Pancreas (tissue), 10 donors: Measurements from ENCODE around the gene TMEM41B. TPM values are rescaled to one million over a fixed set of nuclear protein-coding genes. Genes with fewer than 3 reads are reported as not detected.
"Not testable (repeated sequence)": the region's sequence is repeated elsewhere in the genome, so short reads cannot be mapped to it uniquely, and the experiment has no call there.

Experiments
- ATAC-seq, 4 donors: fragments of 200-7000 bp; cut with Tn5 transposase; one replicate each; pipeline versions ENCODE4 v1.8.0 to v1.9.1; 2020; ENCODE audit warnings: mild to moderate bottlenecking in 4 of 4, moderate library complexity in 4 of 4
- DNase-seq, 6 donors: peaks; one replicate each; pipeline ENCODE4 v3.0.0-alpha.2; 2020
- FAIRE-seq: peaks from 2 replicates; lab custom pipeline; 2012; peaks lifted over from hg19 to GRCh38; lab: Jason Lieb, UNC
- H3K27ac ChIP-seq, 4 donors: fragments of 200-600 bp; sonication (generic); 1 replicate in 3 of 4; 2 replicates in 1 of 4; pipeline versions ENCODE4 v1.5.0 to v1.8.0; 2020
- H3K27me3 ChIP-seq, 4 donors: fragments of 200-600 bp; one replicate each; pipeline ENCODE4 v1.8.0; 2021
- H3K36me3 ChIP-seq, 3 donors: fragments of 200-600 bp; sonication (generic) in 1 of 3; one replicate each; pipeline versions ENCODE4 v1.5.0 to v1.8.0; 2020 to 2021
- H3K4me1 ChIP-seq, 3 donors: fragments of 200-600 bp; one replicate each; pipeline ENCODE4 v1.8.0; 2021
- H3K4me3 ChIP-seq, 4 donors: fragments of 200-600 bp; sonication (generic) in 2 of 4; one replicate each; pipeline versions ENCODE4 v1.5.0 to v1.8.0; 2020 to 2021
- H3K9me3 ChIP-seq, 4 donors: fragments of 200-600 bp; one replicate each; pipeline ENCODE4 v1.8.0; 2021
- CTCF ChIP-seq, 4 donors: fragments of 200-600 bp; sonication (generic) in 3 of 4; IDR thresholded peaks; one replicate each; pipeline versions ENCODE4 v1.5.0 to v1.8.0; 2021; ENCODE audit warnings: antibody characterized with exemption in 4 of 4
- WGBS, 2 donors: extraction: QIAGEN DNeasy Blood & Tissue Kit; methylation state at CpG; one replicate each; pipeline ENCODE4 v1.1.7; 2013; 5-methylcytosine and 5-hydroxymethylcytosine counted together
- intact Hi-C, 3 donors: fragments of 100-400 bp; cut with DNase I; formaldehyde crosslinking; loops; one replicate each; pipeline versions ENCODE4 v1.11.1 to v1.14.2; 2022
- polyA plus RNA-seq, 2 donors: library from polyadenylated mRNA; stranded (reverse); fragments of 200-250 nt; gene quantifications; one replicate each; pipeline ENCODE4 v1.2.3, GENCODE V29; 2013
- total RNA-seq, 6 donors: library from RNA; stranded (reverse); fragmentation: NEBNext Ultra II Directional in 4 of 6; extraction: Animal tissue kit (Norgen Biotek cat#: 25700) in 4 of 6; gene quantifications; one replicate each; pipeline versions ENCODE4 v1.2.1 to v1.2.4, GENCODE V29; 2021 to 2023
- donor health status: healthy with polysubstance abuse.
- donor health status: DM: no; HTN: no; CAD: no; lungs with moderate emphysema.
- donor health status: DM: no; HTN: no; CAD: no.
- donor health status: control.
- donor health status: control.
- donor health status: Bipolar disorder and iron deficiency.
- donor health status: DM: yes; HTN: yes; CAD: no.
- donor health status: DM: no; HTN: no; CAD: no.
- donor health status: DM: no; HTN: no; CAD: no.
- donor health status: DM: yes; HTN: yes; CAD: no.

Gene TMEM41B
- total and polyA plus RNA-seq, 8 donors = 13.4 to 20.9 (median 16.3) TPM

GRCh38 chr11:9351321-9351881, 37.0 kb upstream of the TMEM41B start:
- no peaks in the 10 kb centered on the region for H3K27me3 ChIP-seq
- FAIRE-seq (no peak), ATAC-seq (no peak), DNase-seq (no peak)
- no peaks in the 10 kb centered on the region for H3K36me3 ChIP-seq
- no peak overlapping the region for H3K27ac ChIP-seq
- 57 to 62% methylated on average over 6 of the region's 6 CpGs for WGBS, 2 donors
- intact Hi-C loops = no loop called here
- H3K9me3 ChIP-seq = no peaks in the 10 kb centered on the region
- no peak for TF ChIP-seq CTCF (IDR thresholded peaks at IDR 0.05)
- no peaks in the 10 kb centered on the region for H3K4me1 ChIP-seq
- H3K4me3 ChIP-seq = no peak overlapping the region

DNA sequence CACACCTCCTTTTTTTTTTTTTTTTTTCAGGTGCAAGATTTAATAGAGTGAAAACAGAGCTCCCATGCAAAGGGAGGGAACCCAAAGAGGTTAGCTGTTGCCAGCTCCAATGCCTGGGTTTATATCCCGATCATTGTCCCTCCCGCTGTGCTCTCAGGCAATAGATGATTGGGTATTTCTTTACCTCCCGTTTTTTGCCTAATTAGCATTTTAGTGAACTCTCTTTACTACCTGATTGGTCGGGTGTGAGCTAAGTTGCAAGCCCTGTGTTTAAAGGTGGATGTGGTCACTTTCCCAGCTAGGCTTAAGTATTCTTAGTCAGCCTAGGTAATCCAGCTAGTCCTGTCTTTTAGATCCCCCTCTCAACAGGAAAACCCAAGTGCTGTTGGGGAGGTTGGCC, 33.4 kb upstream of the TMEM41B start:
- DNase-seq, H3K9me3 ChIP-seq, FAIRE-seq, H3K36me3 ChIP-seq, H3K4me3 ChIP-seq, H3K27ac ChIP-seq, H3K4me1 ChIP-seq, ATAC-seq, intact Hi-C loops, H3K27me3 ChIP-seq: not testable (repeated sequence)
- 62 to 71% methylated on average over 4 of the region's 4 CpGs for WGBS, 2 donors

DNA sequence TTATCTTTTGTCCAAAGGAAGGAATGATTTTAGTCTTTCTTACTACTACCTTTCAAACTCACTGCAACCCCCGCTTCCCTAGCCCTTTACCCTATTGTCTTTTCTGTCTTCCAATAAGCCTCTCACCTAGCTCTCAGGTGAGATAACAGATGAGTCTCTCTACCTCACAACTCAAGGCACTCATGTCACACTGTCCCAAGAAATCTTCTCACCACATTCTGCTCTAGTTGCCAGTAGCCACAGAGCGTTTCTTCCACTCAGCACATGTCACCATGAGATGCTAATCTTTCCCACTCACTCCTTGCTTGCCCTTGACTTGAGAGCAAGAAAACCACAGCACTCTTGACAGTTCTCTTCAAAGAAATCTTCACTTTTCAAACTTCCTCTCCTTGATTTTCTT, 32.7 kb upstream of the TMEM41B start:
- no peaks in the 10 kb centered on the region for H3K4me1 ChIP-seq
- H3K36me3 ChIP-seq = no peaks in the 10 kb centered on the region
- intact Hi-C loops = no loop called here
- ATAC-seq (no peak), FAIRE-seq (no peak), DNase-seq (no peak)
- TF ChIP-seq CTCF (IDR thresholded peaks at IDR 0.05) = no peak
- H3K4me3 ChIP-seq = no peak overlapping the region
- H3K27ac ChIP-seq = no peak overlapping the region
- 68 to 74% methylated on average over 2 of the region's 2 CpGs for WGBS, 2 donors
- H3K9me3 ChIP-seq = no peaks in the 10 kb centered on the region
- H3K27me3 ChIP-seq = no peaks in the 10 kb centered on the region

DNA sequence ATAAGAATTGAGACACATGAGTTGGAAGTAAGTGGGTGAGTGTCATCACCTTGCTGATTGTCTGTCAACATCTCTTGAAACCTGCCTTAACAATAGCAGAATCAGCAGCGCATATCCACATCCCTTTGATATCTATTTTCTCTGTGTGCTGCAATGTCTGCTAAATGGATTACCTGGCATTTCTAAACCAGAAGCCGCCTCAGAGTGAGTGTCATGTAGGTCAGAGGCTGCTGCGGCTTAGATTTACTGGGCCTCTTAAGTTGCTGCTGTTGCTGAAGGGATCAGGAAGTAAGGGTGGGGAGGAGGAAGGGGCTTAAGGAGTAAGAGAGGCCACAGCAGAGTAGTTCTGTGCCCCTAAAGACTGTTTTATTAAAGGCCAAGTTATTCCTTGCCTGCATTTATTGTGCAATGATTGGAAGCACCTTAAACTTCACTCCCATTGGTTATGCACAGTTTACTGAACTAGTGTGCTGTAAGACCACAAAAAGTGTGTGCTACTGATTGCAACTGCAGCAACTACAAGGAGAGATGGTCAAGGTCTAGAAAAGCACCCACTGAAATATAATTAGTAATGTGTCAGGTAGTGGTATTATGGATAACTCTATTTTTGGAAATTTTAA, 29.8 kb upstream of the TMEM41B start:
- Histone ChIP-seq H3K27ac (no peak overlapping the region), H3K9me3 (no peaks in the 10 kb centered on the region), H3K4me1 (no peaks in the 10 kb centered on the region), H3K4me3 (no peak overlapping the region), H3K36me3 (no peaks in the 10 kb centered on the region), H3K27me3 (no peaks in the 10 kb centered on the region)
- intact Hi-C loops = no loop called here
- 77 to 82% methylated on average over 3 of the region's 3 CpGs for WGBS, 2 donors
- FAIRE-seq (no peak), DNase-seq (no peak), ATAC-seq (no peak)
- TF ChIP-seq CTCF (IDR thresholded peaks at IDR 0.05) = no peak

DNA sequence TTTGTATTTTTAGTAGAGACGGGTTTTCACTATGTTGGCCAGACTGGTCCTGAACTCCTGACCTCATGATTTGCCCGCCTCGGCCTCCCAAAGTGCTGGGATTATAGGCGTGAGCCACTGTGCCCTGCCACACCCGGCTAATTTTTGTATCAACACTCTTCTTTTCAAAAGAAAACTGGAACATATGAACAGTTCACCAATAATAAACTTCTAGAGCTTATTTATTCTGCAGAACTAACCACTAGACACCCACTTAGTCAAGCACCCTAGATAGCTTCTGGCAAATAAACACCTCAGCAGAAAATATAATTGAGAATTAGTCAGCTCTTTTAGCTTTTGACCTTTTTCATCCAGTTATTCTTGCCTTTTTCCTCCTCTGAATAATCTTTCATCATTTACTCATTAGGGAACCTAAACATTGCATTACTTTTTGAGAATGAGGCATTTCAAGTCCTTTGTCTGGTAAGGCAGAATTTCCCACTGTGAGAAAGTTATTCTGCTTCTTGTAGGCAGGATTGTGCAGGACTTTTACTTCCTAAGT, 27.3 kb upstream of the TMEM41B start:
- no peak for FAIRE-seq
- Histone ChIP-seq H3K27ac (no peak overlapping the region), H3K4me1 (no peaks in the 10 kb centered on the region), H3K9me3 (no peaks in the 10 kb centered on the region), H3K36me3 (no peaks in the 10 kb centered on the region), H3K27me3 (no peaks in the 10 kb centered on the region), H3K4me3 (no peak overlapping the region)
- no peak for TF ChIP-seq CTCF (IDR thresholded peaks at IDR 0.05)
- no peak for ATAC-seq
- intact Hi-C loops = no loop called here
- WGBS, 2 donors = 63 to 65% methylated on average over 5 of the region's 5 CpGs
- no peak for DNase-seq
